NCI-H1436 treated with DMSO at 0.1 percent for 48 hours (cell line): ENCODE measurements around the gene ARID3C.
"Not testable (repeated sequence)": the region's sequence is repeated elsewhere in the genome, so short reads cannot be mapped to it uniquely, and the experiment has no call there.

Experiments used
- DNase-seq: peaks from one replicate; lab custom pipeline; 2025; lab: John Stamatoyannopoulos, UW

ARID3C gene

GRCh38 chr9:34652602-34653000, 23.7 kb upstream of the ARID3C start:
- DNase-seq, result no peak

DNA sequence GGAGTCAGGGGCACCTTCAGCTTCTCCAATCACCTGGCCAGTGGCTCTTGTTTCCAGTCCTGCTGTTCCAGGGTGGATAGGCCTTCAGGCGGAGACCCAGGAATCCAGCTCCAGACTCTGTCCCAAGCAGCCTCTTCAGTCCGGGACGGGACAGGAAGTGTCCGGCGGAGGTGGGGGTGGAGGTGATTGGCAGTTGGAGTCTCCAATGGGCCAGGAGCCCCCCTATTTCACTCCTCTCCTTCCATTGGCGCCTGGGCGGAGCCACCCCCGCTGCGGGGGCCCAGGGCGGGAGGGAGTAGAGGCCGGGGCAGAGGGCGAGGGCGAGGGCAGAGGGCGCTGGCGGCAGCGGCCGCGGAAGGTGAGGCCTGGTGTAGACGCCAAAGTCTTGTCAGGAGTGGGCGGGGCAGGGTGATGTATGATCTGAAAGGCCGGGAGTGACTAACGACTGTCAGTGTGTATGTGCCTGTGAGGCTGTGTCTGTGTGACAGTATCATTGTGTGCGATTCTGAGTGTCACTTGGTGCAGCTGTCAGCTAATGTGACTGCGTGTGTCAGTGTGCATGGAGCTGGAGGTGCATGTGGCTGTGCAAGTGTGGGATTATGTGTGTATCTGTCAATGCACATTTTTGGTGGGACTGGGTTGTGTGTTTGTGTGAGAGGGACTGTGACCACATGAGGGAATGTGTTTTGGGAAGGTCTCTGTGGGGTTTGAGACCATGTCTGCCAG, 23.2 kb upstream of the ARID3C start, which contains the start of gene IL11RA:
Gene IL11RA (plus strand): TSS at position 310 of the 726 bp plus-strand sequence. CDS start 3,033 bp downstream, outside the sequence.
- no peak for DNase-seq

DNA sequence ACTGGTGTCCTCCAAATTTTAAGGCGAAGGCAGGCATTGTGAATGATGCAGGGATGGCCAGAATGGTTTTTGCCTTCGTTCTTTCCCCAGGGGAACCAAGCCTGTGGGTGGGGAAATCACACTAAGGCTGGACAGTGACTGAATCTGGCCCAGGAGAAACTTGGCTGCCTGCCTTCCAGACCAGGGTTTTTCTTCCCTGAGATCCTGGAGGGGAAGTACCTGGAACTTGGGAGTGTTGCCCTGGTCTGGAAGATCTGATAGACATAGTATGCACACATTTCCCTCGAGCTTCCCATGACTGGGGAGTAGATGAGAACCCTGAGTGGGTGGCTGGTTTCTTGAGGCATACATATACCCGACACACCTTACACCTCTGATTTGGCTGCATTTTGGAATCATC, 22.5 kb upstream of the ARID3C start:
- no peak for DNase-seq

- DNase-seq, result no peak
These were observed 21.9 kb upstream of the ARID3C start for GRCh38 chr9:34650816-34651215.

DNA sequence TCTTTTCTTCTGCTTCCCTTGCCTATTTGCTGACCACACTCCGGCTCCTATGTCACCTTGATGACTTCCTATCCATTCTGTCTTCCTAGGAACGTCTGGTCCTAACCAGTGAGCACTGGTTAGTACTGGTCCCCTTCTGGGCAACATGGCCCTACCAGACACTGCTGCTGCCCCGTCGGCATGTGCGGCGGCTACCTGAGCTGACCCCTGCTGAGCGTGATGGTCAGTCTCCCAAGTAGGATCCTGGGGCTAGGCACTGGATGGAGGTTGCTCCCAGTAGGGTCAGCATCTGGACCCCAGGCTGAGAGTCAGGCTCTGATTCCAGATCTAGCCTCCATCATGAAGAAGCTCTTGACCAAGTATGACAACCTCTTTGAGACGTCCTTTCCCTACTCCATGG, 19.8 kb upstream of the ARID3C start:
- no peak for DNase-seq

DNA sequence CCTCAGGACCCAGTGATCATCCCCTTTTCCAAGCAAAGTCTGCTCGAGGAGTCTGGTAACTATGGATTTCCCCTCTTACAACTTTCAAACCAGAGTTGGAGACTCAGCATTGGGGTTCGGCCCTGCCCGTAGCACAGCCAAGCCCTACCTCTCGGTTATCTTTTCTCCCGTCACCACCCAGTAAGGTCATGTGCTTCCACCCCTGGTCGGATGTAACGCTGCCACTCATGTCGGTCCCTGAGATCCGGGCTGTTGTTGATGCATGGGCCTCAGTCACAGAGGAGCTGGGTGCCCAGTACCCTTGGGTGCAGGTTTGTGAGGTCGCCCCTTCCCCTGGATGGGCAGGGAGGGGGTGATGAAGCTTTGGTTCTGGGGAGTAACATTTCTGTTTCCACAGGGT, 18.8 kb upstream of the ARID3C start:
- DNase-seq, result no peak

DNA sequence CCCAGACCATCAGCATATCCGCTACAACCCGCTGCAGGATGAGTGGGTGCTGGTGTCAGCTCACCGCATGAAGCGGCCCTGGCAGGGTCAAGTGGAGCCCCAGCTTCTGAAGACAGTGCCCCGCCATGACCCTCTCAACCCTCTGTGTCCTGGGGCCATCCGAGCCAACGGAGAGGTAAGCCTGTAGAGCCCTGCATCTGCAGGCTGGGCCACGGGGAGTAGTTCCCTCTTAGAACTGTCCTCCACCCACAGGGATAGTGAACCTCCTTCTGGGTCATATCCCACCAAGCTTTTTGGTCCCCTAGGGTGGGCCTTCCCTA, 18.2 kb upstream of the ARID3C start:
- no peak for DNase-seq

GRCh38 chr9:34646211-34647083, 17.6 kb upstream of the ARID3C start, which contains the start of gene GALT:
TSS of gene GALT (plus strand) at chr9:34646675. CDS start at chr9:34646705, 30 bp downstream.
- peak; percentile 37 for DNase-seq

- no peak for DNase-seq
These were observed 16.0 kb upstream of the ARID3C start for GRCh38 chr9:34644766-34645314.

DNA sequence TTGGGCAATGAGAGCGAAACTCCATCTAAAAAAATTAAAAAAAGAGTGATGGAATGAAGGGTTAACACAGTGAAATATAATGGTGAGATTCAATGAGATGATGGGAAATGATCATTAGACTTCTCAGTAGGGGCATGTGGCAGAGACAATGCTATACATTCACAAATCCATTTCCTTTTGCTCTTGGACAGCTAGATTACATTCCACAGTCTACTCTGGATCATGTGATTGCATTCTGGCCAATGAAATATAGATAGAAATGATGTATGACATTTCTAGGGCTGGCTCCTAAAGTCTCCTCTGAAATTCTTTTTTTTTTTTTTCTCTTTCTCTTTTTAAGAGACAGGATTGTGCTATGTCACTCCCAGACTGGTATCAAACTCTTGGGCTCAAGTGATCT, 13.8 kb upstream of the ARID3C start:
- DNase-seq, result no peak

GRCh38 chr9:34639322-34639721, 10.5 kb upstream of the ARID3C start:
- not testable (repeated sequence) for DNase-seq

- no peak for DNase-seq
These were observed 9.2 kb upstream of the ARID3C start for GRCh38 chr9:34638138-34638445.

DNA sequence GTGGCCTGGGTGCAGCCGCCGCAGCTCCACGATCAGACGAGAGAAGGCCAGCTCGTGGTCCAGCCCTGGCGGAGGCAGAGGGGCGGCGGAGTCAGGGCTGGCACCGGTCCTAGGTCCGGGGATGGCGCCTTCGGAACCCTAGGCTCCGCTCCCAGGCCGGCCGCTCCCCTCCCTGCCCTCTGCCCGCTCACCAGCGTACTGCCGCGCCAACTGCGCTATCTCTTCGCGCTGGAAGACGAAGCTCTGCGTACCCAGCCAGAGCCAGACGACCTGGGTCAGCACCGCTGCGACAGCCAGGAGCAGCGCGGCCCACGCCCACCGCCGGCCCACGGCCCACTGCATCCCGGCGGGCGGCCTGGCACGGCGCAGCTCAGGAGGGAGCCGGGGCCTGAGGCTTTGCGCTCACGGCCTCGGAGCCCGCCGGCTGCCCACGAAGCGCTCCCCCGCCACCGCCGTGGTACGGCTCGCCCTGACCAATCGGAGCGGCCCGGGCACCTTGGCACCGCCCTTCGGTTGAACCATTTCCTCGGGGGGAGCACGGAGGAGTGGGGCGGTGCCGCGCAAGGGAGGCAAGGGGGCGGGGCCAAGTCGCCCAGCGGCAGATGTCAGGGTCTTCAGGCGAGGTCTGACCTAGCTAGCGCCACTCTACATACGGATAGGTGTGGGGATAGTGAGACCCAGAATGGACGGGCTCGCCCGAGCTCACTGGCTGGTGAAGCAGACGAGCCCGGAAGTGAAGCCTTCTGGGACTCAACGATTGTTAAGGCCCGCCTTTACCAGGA, 8.7 kb upstream of the ARID3C start, which contains the start of gene SIGMAR1:
Gene SIGMAR1 (minus strand): TSS at position 432 of the 782 bp plus-strand sequence. CDS start 90 bp downstream, at position 342.
- DNase-seq, result peak; percentile 49

DNA sequence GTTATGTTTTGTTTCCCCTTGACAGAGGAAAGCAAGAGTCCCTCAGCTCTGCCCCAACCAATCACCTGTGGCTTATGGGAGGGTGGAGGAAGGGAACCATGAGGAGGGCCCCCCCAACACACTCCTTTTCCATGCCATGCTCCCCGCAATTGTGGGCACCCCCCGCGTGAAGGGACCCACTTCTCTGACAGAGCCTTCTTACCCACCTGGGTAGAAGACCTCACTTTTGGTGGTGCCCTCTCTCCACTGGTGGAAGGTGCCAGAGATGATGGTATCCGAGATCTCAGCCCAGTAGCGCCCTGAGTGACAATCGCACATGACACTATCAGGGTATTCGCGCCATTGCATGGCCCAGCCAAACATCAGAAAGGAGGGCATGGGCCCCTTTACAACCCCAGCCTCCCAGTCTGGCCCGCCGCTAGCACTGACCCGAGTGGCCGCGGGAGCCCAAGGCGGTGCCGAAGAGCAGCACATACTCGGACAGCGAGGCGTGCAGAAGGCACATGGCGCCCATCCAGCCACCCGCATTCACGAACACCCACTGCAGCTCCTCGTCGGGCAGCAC, 8.0 kb upstream of the ARID3C start:
- no peak for DNase-seq

GRCh38 chr9:34635556-34635955, 6.7 kb upstream of the ARID3C start:
- no peak for DNase-seq

DNA sequence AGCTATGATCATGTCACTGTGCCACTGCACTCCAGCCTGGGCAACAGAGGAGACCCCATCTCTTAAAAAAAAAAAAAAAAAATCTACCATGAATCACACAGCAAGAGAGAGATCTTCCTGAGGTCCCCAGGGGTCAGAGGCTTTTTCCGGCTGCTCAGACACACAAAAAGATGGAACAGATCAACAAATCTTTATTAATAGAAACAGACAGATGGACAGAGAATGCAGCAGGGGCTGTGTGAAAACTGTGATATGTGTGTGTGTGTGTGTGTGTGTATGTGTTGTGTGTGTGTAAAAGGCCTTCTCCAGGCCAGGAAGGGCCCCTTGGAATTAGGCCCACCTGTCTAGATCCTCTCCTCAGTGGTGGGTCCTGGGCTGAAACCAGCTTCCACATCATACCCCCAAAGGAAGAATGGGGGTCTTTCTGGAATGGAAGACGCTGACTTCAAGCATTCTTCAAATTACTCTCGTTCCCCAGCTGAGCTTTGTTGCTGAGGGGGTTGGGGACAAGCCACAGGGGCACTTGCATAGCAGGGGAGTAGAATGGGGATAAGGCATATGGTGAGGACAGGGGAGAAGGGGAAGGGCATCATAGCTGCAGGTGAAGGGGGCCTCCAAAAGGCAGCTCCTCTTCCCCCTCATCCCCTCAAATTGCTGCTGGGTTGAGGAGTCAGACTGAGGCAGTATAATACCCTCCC, 5.8 kb upstream of the ARID3C start:
- no peak for DNase-seq

DNA sequence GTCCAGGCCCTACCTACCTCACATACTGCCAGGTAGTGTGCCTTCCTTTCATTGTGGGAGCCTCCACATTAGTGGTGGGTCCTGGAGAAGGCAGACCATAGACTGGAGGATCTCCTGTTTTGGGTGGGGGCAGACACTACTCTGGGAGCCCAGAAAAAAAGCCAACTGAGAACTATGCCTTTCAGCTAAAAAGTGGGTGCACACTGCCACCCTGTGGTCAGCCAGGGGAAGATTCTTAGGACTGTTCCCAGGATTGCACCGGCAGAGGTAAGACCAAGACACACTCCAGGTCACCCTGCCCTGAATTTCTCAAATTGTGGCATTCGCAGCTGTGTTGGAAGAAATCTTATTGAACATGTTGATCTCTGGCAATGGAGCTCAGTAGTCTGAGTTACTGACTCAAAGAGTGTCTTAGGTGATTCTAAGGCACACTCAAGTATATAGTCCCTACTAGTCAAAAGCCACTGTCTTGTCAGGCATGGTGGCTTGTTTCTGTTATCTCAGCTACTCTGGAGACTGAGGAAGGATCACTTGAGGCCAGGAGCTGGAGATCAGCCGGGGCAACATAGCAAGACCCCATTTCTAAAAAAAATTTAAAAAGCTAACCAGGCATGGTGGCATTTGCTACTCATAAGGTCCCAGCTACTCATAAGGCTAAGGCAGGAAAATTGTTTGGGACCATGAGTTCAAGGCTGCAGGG, 5.1 kb upstream of the ARID3C start:
- DNase-seq, result peak; percentile 3

DNA sequence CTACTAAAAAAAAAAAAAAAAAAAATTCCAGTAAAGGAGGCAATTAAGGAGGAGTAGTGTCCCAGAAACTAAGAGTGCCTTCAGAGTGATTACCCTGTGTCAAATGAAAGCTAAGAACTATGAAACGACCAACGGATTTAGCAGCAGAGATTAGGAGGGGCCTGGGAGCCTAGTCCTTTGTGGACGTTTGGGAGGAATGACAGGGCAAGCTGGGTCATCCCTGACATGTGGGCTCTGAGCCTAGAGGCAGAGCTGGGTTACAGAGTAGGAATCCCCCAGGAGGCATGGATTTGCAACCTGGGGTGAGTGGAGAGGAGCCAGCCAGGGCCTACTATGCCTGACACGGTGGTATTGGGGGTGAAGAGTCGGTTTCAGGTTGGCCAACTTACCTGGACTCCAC, 4.3 kb upstream of the ARID3C start:
- no peak for DNase-seq

GRCh38 chr9:34630402-34631154, 1.7 kb upstream of the ARID3C start:
- DNase-seq, result no peak

GRCh38 chr9:34629491-34629808, 584 bp upstream of the ARID3C start:
- no peak for DNase-seq
